ENCODE data around the gene PAXX.

Gene PAXX

DNA sequence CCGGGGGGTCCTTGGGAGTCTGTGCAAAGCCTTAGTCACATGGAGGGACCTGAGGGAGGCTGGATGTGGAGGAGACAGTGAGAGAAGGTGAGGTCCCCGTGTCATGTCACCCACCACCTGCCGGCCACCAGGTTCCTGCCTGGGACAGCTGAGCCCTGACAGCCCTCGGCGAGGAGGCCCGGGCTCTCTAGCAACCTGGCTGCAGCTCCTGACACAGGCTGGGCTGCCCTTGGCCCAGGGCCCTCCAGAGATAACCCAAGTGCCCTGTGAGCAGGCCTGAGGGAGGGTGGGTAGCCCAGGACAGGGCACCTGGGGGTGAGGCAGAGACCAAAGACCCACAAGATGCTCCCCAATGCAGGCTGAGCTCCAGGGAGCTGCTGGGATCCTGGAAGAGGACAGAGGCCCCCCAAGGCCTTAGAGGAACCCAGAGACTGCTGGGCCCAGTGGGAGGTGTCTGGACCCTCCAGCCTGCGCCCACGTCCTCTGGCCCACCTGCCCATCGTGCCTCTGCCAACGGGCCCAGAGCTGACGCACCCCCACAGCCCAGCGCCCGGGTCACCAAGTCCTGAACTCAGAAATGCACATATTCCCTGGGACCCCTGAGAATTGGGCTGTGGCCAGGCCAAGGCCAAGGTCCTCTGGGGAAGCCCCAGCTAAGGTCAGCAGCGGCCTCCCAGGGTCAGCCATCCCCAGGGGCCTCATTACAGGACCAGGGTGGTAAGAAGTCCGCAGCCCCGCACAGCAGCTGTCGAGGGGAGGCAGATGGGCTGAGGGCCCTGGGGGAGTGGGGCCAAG lies 23.7 kb upstream of the PAXX start:
- no peak for TF ChIP-seq ZNF274 (IDR thresholded peaks at IDR 0.05; ENCODE audit: low read depth, low read length)
- no peak overlapping the region for H3K4me3 ChIP-seq (ENCODE audit: low read length)

DNA sequence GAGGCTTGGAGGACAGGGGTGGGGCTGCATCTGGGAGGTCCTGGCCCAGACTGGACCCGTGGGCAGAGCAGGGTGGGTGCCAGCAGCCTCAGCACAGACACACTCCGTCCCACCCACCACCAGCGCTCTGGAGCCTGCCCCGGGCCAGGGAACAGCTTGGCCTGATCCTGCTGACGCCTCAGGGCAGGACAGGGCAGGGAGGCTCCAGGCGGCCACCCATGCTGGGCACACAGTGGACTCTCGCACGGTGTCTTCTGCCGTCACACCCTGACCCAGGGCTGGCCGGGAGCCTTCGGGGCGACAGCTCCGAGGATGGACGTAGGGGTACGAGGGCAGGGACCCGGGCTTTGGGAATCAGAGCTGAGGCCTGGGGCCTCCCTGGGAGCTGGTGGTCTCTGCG lies 23.1 kb upstream of the PAXX start:
- H3K4me3 ChIP-seq (ENCODE audit: low read length) = no peak overlapping the region
- no peak for TF ChIP-seq ZNF274 (IDR thresholded peaks at IDR 0.05; ENCODE audit: low read depth, low read length)

DNA sequence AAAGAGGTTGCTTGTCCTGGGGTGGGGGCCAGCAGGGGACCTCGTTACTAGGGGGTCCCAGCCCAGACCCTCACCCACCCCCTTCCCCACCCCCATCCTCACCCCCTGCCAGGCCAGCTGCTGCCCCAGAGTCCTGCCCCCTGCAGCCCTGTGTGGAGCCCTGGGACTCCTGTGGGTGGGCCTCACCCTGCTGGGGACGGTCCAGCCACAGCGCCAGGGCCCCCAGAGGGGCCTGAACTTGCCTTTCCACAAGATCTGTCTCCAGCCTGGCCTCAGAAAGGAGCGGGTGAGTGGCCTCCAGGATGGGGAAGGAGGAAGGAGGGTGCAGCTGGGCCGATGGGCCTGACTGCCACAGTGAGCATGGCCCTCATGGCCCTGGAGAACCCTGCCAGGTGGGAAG lies 22.4 kb upstream of the PAXX start:
- H3K4me3 ChIP-seq (ENCODE audit: low read length) = no peak overlapping the region
- no peak for TF ChIP-seq ZNF274 (IDR thresholded peaks at IDR 0.05; ENCODE audit: low read depth, low read length)

DNA sequence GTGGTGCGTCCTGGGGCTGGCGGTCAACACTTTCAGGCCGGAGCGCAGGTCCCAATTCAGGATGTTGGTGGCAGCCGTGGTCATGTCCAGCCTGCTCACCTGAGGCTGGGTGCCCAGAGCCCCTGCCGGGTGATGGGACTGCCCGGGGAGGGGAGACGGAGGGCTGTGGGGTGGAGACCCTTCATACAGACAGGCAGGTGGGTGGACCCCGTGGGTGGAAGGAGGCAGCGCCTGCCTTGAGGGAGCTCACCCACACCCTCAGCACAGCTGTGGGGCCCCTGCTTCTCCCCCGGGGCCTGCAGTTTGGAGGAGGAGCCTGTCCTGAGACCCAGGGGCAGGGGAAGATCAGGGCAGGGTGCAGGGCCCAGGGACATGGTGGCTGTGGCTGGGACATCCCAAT lies 21.9 kb upstream of the PAXX start:
- TF ChIP-seq ZNF274 (IDR thresholded peaks at IDR 0.05; ENCODE audit: low read depth, low read length) = no peak
- no peak overlapping the region for H3K4me3 ChIP-seq (ENCODE audit: low read length)

DNA sequence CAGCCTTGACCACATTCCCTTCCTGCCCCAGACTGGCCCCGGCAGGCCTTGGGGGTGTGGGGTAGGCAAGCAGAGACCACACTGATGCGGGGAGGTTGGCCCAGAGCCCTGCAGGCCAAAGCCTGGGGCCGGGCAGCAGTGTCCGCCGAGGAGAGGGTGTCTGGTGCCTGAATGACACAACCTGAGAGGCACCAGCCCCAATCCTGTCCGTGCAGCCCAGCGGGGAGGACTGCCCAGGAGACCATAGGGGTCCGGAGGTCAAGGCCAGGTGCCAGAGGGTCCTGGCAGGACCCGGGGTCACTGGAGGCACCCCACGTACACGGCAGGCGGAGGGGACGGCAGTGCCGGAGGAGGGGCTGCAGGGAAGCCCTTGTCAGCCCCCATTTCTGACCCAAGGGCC lies 20.5 kb upstream of the PAXX start:
- H3K4me3 ChIP-seq (ENCODE audit: low read length) = no peak overlapping the region

DNA sequence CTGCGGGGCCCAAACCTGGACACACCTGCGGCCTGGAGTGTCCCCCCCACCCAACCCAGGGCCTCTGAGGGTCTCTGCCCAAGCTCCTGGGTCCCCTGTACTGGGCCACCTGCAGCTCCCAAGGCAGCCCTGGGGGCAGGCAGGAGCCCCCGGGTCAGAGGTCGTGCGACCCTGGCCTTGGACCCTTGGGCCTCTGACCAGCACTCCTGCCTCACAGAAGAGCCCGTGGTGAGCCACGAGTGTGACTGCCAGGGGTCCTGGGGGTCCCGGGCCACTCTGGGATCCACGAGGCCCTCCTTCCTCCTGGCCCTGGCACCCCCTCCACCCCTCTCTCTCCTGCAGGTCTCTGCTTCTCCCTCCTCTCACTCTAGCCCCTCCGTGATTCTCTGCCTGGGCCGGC lies 19.9 kb upstream of the PAXX start:
- TF ChIP-seq ZNF274 (IDR thresholded peaks at IDR 0.05; ENCODE audit: low read depth, low read length) = no peak
- H3K4me3 ChIP-seq (ENCODE audit: low read length) = no peak overlapping the region

More for the DNA sequence above, 20.5 kb upstream of the PAXX start:
- TF ChIP-seq ZNF274 (IDR thresholded peaks at IDR 0.05; ENCODE audit: low read depth, low read length) = no peak

DNA sequence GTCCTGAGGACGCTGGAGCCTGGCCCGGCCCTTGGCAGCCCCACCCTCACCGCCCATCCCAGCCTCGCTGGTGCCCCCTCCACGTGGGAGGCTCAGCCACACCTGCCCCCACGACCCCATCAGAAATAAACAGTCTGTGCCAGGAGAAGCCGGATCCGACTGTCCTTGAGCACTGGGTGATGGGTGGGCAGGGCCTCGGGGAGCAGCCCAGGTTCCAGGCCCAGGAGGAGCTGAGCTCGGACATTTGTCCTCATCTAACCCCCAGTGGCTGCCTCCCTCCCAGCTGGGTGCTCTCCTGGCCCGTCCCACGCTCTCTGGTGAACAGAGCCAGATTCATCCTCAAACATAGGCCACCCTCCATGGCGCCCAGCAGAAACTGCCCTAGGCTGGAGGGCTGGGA lies 19.5 kb upstream of the PAXX start:
- TF ChIP-seq ZNF274 (IDR thresholded peaks at IDR 0.05; ENCODE audit: low read depth, low read length) = no peak
- no peak overlapping the region for H3K4me3 ChIP-seq (ENCODE audit: low read length)

DNA sequence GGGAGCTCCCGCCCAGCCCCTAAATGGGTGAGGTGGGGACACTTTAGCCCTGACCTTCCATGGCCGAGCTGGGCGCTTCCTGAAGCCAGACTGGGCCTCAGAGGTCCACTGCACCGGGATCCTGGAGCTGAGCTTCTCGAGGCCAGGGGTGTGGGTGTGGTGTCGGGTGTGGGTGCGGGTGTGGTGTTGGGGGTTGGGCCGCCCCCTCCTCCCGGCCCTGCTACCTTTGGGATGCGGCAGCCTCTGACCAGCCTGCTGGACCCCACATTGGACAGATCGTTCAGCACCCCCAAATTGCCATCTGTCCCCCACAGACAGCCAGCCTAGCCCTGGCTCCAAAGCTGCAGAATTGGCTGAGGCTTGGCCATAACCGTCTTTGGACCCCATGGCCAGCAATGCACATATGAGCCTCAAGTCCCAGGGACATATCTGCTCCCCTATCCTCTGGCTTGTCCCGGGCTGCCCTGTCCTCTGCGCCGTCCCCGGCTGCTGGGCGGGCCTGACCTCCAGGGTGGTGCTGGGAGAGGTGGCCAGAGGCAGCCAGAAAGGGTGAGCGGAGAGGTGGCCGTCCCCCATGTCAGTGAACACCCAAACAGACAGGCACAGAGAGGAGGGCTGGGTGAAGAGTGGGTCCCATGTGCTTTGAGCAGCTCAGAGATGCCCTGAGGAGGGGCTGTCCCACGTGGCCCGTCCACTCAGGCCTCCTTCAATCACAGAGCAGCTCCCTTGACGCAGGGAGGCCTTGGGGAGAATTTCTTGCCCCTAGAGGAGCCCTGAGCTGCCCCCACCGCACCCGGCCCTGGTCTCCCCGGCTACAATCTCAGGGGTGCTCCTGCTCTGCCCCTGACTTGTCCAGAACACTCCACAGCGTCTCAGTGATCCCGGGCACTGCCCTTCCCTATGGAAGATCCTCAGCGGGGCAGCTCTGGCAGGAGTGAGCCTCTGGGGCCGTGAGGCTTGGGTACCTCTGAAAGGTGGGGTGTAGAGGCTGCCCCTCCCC lies 18.3 kb upstream of the PAXX start:
- TF ChIP-seq ZNF274 (IDR thresholded peaks at IDR 0.05; ENCODE audit: low read depth, low read length) = no peak
- no peak overlapping the region for H3K4me3 ChIP-seq (ENCODE audit: low read length)

GRCh38 chr9:136974817-136975535 lies 17.2 kb upstream of the PAXX start:
- H3K4me3 ChIP-seq (ENCODE audit: low read length) = no peak overlapping the region
- no peak for TF ChIP-seq ZNF274 (IDR thresholded peaks at IDR 0.05; ENCODE audit: low read depth, low read length)

DNA sequence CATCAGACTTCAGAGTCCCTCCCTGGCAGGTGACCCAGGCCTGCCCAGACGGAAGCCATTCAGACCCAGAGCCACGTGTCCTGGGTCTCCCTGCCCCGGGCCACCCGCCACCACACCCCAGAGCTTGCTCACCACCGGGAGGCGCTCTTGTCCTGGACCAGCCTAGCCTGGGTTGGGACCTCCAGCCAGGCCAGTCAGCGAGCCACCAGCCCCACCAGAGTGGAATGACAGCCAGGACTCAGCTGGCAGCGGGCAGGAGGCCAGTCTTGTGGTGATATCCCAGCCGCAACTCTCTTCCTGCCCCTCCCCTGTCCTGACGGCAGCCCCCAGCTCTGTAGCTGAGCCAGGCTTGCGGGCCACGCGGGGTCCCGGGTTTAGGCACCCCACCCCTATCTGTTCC lies 16.6 kb upstream of the PAXX start:
- no peak for TF ChIP-seq ZNF274 (IDR thresholded peaks at IDR 0.05; ENCODE audit: low read depth, low read length)
- no peak overlapping the region for H3K4me3 ChIP-seq (ENCODE audit: low read length)

DNA sequence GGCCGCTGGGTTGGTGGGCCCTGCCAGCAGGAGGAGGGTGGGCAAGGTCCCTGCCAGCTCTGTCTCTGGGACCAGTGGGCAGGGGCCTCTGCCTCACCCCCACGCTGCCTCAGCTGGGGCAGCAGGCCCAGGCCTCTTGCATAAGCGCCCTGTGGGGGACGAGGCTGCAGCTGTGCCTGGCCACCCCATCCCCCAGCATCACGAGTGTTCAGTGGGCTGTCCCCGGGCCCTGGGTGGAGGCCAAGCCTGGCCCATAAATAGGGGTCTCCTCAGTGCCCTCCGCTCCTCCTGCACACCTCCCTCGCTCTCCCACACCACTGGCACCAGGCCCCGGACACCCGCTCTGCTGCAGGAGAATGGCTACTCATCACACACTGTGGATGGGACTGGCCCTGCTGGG lies 15.0 kb upstream of the PAXX start, which contains the start of gene PTGDS:
Gene PTGDS, plus strand, starts transcription at position 282 of the 400 bp plus-strand sequence. Its CDS starts 75 bp downstream, at position 357.
- TF ChIP-seq ZNF274 (IDR thresholded peaks at IDR 0.05; ENCODE audit: low read depth, low read length) = no peak
- no peak within 1 kb of the TSS for H3K4me3 ChIP-seq (ENCODE audit: low read length)

GRCh38 chr9:136977649-136978072 lies 14.6 kb upstream of the PAXX start:
- TF ChIP-seq ZNF274 (IDR thresholded peaks at IDR 0.05; ENCODE audit: low read depth, low read length) = no peak
- H3K4me3 ChIP-seq (ENCODE audit: low read length) = no peak overlapping the region

- TF ChIP-seq ZNF274 (IDR thresholded peaks at IDR 0.05; ENCODE audit: low read depth, low read length) = no peak
- no peak overlapping the region for H3K4me3 ChIP-seq (ENCODE audit: low read length)
These were observed 14.0 kb upstream of the PAXX start for GRCh38 chr9:136978073-136978864.
